PFSK-1 (cell line): ENCODE data around the gene TTLL5.

ENCODE experiments used
- FOXP2 ChIP-seq: optimal IDR thresholded peaks from 2 replicates; pipeline ENCODE3; 2011; ENCODE audit warnings: borderline replicate concordance, control low read depth, inconsistent platforms; ENCODE audit not compliant: insufficient read depth; ENCODE audit errors: extremely low read length, extremely low read depth
- POLR2AphosphoS5 ChIP-seq: IDR thresholded peaks from 2 replicates; pipeline ENCODE4 v1.6.1; 2012; ENCODE audit warnings: low read depth, mild to moderate bottlenecking, control low read depth, low read length, moderate library complexity
- REST ChIP-seq, 2 experiments: IDR thresholded peaks; 2 replicates each; pipeline versions ENCODE4 v1.6.1 to v1.8.0; 2011 to 2012; ENCODE audit warnings: low read depth in 2 of 2, low read length in 2 of 2, control low read depth in 1 of 2, inconsistent platforms in 1 of 2, mild to moderate bottlenecking in 1 of 2, moderate library complexity in 1 of 2; ENCODE audit not compliant: insufficient read depth in 1 of 2
- SIN3A ChIP-seq: IDR thresholded peaks from 2 replicates; pipeline ENCODE4 v1.6.1; 2012; ENCODE audit warnings: mild to moderate bottlenecking, low read length, moderate library complexity, borderline replicate concordance; ENCODE audit not compliant: insufficient read depth
- TAF1 ChIP-seq: IDR thresholded peaks from 2 replicates; pipeline ENCODE4 v1.6.1; 2012; ENCODE audit warnings: low read length, control low read depth, borderline replicate concordance; ENCODE audit not compliant: insufficient read depth

TTLL5 gene

GRCh38 chr14:75827331-75827730 is 166.3 kb downstream of the TTLL5 start:
- TF ChIP-seq TAF1 (no peak), POLR2AphosphoS5 (no peak), REST (IDR thresholded peaks at IDR 0.05; ENCODE audit: insufficient read depth in 1 of 2, low read depth in 2 of 2, low read length in 2 of 2) (no peak), SIN3A (no peak), FOXP2 (no peak)

GRCh38 chr14:75829316-75829715 is 168.3 kb downstream of the TTLL5 start:
- no peak for TF ChIP-seq FOXP2
- TF ChIP-seq SIN3A, result no peak
- no peak for TF ChIP-seq POLR2AphosphoS5
- no peak for TF ChIP-seq REST (IDR thresholded peaks at IDR 0.05; ENCODE audit: insufficient read depth in 1 of 2, low read depth in 2 of 2, low read length in 2 of 2)
- TF ChIP-seq TAF1, result no peak

- TF ChIP-seq TAF1, result no peak
- no peak for TF ChIP-seq REST (IDR thresholded peaks at IDR 0.05; ENCODE audit: insufficient read depth in 1 of 2, low read depth in 2 of 2, low read length in 2 of 2)
- no peak for TF ChIP-seq FOXP2
- TF ChIP-seq SIN3A, result no peak
- no peak for TF ChIP-seq POLR2AphosphoS5
Measured at GRCh38 chr14:75831455-75831854, 170.4 kb downstream of the TTLL5 start.

GRCh38 chr14:75831952-75832351 is 170.9 kb downstream of the TTLL5 start:
- TF ChIP-seq REST (IDR thresholded peaks at IDR 0.05; ENCODE audit: insufficient read depth in 1 of 2, low read depth in 2 of 2, low read length in 2 of 2), result no peak
- no peak for TF ChIP-seq TAF1
- TF ChIP-seq SIN3A, result no peak
- TF ChIP-seq FOXP2, result no peak

GRCh38 chr14:75832621-75833297 is 171.7 kb downstream of the TTLL5 start:
- TF ChIP-seq TAF1, result no peak
- no peak for TF ChIP-seq REST (IDR thresholded peaks at IDR 0.05; ENCODE audit: insufficient read depth in 1 of 2, low read depth in 2 of 2, low read length in 2 of 2)
- TF ChIP-seq POLR2AphosphoS5, result no peak
